Measurements from ENCODE around the gene COL5A2. TPM values are rescaled to one million over a fixed set of nuclear protein-coding genes. Genes with fewer than 3 reads are reported as not detected.

COL5A2 gene
- total RNA-seq, 1 donor, result 0.94 TPM

DNA sequence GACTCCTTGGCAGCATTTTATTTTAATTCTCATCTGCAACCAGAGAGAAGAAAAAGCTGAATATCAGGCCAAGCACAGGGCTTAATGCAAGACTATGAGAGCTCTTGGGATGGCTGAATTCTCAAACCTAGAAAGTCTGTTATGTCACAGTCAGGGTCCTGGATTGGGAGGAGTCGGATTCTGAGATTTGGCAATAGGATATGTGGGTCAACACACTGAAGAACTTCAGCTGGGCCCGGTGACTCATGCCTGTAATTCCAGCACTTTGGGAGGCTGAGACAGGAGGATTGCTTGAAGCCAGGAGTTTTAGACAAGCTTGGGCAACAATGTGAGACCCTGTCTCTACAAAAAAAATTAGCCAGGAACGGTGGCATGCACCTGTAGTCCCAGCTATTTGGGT is 103.0 kb downstream of the COL5A2 start:
- H3K4me1 ChIP-seq (ENCODE audit: insufficient read depth, low read length), result no peaks in the 10 kb centered on the region
- H3K4me3 ChIP-seq (ENCODE audit: low read length), result no peak overlapping the region
- no peaks in the 10 kb centered on the region for H3K9me3 ChIP-seq (ENCODE audit: low read depth, low read length)
- H3K27me3 ChIP-seq (ENCODE audit: insufficient read depth, low read length), result no peaks in the 10 kb centered on the region

DNA sequence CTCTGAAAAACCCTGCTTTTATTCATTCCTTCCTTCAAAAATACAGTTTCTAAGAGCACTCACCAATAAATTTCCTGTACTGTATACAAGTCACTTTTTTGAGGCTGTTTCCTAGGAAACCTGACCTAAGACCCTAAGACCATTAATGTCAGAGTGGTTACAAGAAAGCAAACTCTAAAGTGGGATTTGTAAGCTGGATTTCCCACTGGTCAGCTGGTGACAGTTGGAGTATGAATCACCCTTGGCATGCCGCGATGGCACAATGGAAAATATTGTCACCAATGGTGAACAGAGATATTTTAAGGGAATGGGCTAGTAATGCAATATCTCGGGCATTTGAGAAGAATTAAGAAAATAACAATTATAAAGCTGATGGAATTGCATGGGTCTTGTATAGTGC is 103.4 kb downstream of the COL5A2 start:
- no peaks in the 10 kb centered on the region for H3K4me1 ChIP-seq (ENCODE audit: insufficient read depth, low read length)
- H3K4me3 ChIP-seq (ENCODE audit: low read length), result no peak overlapping the region
- no peaks in the 10 kb centered on the region for H3K9me3 ChIP-seq (ENCODE audit: low read depth, low read length)
- H3K27me3 ChIP-seq (ENCODE audit: insufficient read depth, low read length), result no peaks in the 10 kb centered on the region

DNA sequence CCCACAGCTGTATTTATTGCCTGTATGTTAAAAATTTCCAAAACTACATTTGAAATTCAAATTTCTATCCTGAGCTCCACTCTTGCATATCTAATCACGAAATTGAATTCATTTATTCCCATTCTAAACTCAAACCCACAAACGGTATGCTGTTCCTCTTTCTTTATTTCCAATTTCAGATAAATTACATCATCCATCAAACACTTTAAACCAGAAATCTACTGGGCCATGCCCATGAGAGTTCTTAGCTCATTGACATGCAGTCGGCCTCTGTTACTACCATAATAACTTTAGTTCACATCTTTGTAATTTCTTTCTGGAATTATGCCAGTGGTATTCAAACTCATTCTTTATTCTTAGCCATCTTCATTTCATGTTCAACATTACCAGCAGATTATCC is 105.1 kb downstream of the COL5A2 start:
- no peak overlapping the region for H3K4me3 ChIP-seq (ENCODE audit: low read length)

DNA sequence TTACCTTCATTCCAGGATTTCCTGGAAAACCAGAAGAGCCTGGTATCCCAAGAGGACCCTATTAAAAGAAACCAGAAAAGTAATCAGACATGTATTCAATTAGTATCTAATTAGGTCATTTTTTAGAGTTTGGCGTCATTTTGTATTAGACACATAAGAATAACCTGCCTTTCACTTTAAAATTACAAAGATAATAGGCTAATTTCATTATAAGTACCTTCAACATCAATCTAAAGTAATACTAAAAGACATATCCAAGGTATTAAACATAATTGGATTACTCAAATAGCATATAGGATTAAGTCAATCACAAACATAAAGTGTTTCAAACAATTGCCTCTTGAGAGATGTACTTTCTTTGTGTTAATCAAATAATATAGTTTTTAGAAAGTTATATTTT is 107.5 kb downstream of the COL5A2 start:
- no peaks in the 10 kb centered on the region for H3K4me1 ChIP-seq (ENCODE audit: insufficient read depth, low read length)
- no peaks in the 10 kb centered on the region for H3K27me3 ChIP-seq (ENCODE audit: insufficient read depth, low read length)
- H3K4me3 ChIP-seq (ENCODE audit: low read length), result no peak overlapping the region
- H3K9me3 ChIP-seq (ENCODE audit: low read depth, low read length), result no peaks in the 10 kb centered on the region

More for the DNA sequence above, 105.1 kb downstream of the COL5A2 start:
- H3K27me3 ChIP-seq (ENCODE audit: insufficient read depth, low read length), result no peaks in the 10 kb centered on the region
- no peaks in the 10 kb centered on the region for H3K9me3 ChIP-seq (ENCODE audit: low read depth, low read length)
- no peaks in the 10 kb centered on the region for H3K4me1 ChIP-seq (ENCODE audit: insufficient read depth, low read length)

DNA sequence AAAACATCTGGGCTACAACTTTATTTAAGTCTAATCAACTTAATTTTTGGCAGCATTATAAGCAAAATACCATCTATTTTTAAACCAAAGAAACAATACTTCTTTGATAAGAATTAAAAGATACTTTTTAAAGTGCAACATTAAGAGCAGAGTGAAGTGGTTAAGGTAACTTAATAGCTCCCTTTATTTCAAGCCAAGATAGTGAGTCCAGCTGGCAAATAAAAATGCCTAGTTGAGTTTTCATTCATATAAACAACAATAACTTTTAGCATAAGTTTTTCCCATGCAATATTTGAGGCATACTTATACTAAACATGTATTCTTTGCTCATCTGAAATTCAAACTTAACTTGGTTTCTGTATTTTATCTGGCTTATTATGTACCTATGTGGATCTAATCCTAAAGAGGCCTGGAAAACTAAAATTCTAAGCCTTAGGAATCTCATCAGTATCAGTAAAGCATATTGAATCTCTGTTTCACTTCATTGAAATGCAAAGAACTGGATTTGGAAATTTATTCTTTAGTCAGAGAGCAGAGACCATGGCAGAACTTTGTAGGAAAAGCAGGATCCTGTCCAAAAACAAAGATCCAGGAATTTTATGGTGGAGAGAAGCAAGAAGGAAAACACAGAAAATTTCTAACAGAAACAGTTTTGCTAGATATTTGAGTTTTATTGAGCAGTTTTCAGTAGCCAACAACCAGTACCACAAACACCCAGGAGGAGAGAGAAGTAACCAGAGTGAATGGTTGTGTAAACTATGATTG is 109.5 kb downstream of the COL5A2 start:
- no peaks in the 10 kb centered on the region for H3K4me1 ChIP-seq (ENCODE audit: insufficient read depth, low read length)
- no peaks in the 10 kb centered on the region for H3K27me3 ChIP-seq (ENCODE audit: insufficient read depth, low read length)
- H3K9me3 ChIP-seq (ENCODE audit: low read depth, low read length), result no peaks in the 10 kb centered on the region
- no peak overlapping the region for H3K4me3 ChIP-seq (ENCODE audit: low read length)

DNA sequence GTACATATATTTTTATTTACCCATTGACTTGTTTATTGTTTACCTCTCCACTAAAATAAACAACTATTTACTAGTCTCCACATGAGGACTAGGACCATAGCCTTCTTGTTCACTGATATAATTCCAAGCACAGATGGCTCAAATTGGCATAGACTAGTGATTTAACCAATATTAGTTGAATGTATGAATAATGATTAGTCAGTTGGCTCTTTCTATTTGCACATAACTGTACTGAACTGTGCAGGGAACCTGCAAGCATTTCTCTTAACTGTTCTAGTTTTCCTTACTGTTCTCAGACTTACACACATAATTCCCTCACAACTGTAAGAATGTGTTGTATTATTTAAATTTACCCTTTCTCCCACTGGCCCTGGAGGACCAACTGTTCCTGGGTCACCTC is 113.5 kb downstream of the COL5A2 start:
- H3K4me3 ChIP-seq (ENCODE audit: low read length), result no peak overlapping the region
- H3K9me3 ChIP-seq (ENCODE audit: low read depth, low read length), result no peaks in the 10 kb centered on the region
- no peaks in the 10 kb centered on the region for H3K4me1 ChIP-seq (ENCODE audit: insufficient read depth, low read length)
- H3K27me3 ChIP-seq (ENCODE audit: insufficient read depth, low read length), result no peaks in the 10 kb centered on the region

DNA sequence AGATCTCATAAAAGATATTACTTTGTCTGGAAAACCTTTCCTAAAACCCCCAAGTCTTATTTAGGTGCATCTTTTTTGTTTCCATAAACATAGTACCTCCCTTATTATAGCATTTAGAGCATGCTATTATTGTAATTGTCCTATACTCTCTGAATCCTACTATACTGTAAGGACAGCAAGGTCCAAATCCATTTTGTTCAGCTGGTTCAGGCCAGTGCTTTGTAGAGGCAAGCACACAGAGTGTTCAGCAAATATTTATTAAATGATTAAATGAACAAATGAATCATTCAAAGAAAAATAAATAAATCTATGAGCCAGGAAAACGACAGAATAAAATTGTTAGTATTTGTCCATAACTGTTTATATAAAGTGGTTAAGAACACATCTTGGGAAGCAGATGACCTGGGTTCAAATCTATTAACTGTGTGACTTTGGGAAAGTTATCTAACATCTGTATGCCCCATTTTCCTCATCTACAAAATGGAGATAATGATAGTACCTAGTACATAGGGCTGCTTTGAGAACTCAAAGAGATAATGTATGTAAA is 119.4 kb downstream of the COL5A2 start:
- no peaks in the 10 kb centered on the region for H3K27me3 ChIP-seq (ENCODE audit: insufficient read depth, low read length)
- H3K4me1 ChIP-seq (ENCODE audit: insufficient read depth, low read length), result no peaks in the 10 kb centered on the region
- no peaks in the 10 kb centered on the region for H3K9me3 ChIP-seq (ENCODE audit: low read depth, low read length)
- H3K4me3 ChIP-seq (ENCODE audit: low read length), result no peak overlapping the region

DNA sequence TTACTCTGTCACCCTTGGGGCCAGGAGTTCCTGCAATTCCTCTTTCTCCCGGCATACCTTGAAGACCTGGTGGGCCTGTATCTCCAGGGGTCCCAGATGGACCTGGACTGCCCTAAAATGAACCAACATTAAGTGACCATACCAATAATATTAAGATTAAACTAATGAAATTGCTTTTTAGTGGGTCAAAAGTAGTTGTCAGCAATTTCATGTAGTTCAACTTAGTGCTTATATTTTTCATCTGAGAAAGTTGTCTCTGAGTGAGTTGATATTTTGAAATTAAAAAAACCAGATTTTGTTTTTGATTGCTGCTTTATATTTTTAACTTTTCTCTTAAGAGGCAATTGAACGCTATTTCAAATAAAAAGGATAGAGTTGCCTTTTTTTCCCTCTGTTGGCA is 122.2 kb downstream of the COL5A2 start:
- Histone ChIP-seq H3K4me1 (ENCODE audit: insufficient read depth, low read length) (no peaks in the 10 kb centered on the region), H3K4me3 (ENCODE audit: low read length) (no peak overlapping the region), H3K27me3 (ENCODE audit: insufficient read depth, low read length) (no peaks in the 10 kb centered on the region), H3K9me3 (ENCODE audit: low read depth, low read length) (no peaks in the 10 kb centered on the region)

DNA sequence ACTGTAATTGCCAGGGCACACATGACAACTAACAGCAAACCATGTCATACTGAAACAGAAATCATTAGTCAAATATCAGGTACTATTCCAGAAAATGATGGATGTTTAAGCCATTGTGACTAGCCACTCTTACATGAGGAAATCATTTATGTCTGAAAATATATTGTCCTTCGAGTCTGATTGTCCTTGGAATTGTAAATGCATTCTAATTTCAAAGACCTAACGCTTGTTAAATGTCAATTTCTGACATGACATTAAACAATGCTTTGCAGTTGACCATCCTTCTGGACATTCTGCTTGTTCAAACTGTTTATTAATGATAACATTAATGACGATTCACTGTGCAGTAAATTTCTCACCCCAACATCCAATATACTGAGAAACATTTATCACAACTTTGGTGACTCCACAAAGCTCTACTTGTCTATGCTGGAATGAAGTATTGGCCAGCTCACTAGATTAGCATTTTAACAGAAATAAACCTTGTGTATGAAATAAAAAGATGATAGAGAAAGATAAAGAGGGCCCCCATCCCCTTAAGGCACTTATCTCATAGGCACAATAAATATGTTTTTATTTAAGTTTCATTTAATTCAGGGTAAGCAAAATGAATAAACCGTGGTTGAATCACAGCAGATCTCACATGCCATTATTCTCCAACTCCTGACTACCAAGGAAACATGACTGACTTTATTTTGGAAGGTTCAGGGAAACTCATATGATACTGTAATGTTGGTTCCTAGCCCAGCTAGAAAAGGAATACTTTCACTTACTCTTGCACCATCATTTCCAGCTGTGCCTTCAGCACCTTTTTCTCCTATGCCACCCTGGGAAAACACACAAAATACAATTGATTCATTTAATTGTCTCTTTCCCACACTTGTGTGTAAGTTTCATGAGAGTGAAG is 123.1 kb downstream of the COL5A2 start:
- Histone ChIP-seq H3K4me3 (ENCODE audit: low read length) (no peak overlapping the region), H3K9me3 (ENCODE audit: low read depth, low read length) (no peaks in the 10 kb centered on the region), H3K4me1 (ENCODE audit: insufficient read depth, low read length) (no peaks in the 10 kb centered on the region), H3K27me3 (ENCODE audit: insufficient read depth, low read length) (no peaks in the 10 kb centered on the region)

DNA sequence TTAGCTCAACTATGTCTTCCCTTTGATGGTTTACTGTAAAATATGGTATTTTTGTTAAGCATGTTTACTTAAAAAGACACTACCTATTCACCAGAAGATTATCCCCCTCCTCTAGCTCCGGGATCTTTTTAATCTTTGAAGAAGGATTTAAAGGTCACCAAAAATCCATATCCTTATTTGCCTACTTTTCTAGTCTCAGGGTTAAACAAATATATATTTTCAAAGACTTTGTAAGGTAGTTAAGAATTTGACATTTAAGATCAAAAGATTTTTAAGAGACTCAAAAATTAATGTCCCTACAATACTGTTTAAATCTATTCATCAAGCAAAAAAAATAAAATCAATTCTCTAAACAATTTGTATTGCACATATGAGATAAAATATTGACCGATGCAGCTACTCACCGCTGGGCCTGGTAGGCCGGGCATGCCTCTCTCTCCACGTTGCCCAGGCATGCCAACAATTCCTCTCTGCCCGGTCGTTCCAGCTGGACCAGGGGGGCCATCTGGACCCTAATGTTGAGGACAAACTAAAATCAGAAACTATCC is 129.3 kb downstream of the COL5A2 start:
- Histone ChIP-seq H3K9me3 (ENCODE audit: low read depth, low read length) (no peaks in the 10 kb centered on the region), H3K4me1 (ENCODE audit: insufficient read depth, low read length) (no peaks in the 10 kb centered on the region), H3K4me3 (ENCODE audit: low read length) (no peak overlapping the region)

DNA sequence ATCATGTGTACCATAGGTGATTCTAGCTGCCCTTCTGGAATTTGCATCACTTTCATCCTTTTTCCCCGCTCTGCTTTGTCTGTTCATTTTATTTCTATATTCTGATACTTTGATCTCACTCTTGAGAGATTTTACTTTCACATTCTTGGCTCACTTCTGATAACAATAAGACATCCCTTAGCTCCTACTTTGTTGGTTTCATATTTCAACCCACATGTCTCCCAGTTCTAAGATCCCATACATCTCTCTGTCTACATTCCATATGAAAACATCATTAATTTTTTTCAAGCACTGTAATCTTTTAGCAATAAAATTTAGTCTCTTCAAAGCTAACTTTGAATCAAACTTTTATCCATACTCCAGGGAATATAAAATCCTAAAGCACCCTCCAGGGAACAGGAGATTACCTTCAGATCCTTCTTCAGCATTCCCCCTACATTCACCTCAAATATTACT is 129.8 kb downstream of the COL5A2 start:
- H3K4me3 ChIP-seq (ENCODE audit: low read length), result no peak overlapping the region
- no peaks in the 10 kb centered on the region for H3K27me3 ChIP-seq (ENCODE audit: insufficient read depth, low read length)
- H3K4me1 ChIP-seq (ENCODE audit: insufficient read depth, low read length), result no peaks in the 10 kb centered on the region
- H3K9me3 ChIP-seq (ENCODE audit: low read depth, low read length), result no peaks in the 10 kb centered on the region

More for the DNA sequence above, 129.3 kb downstream of the COL5A2 start:
- no peaks in the 10 kb centered on the region for H3K27me3 ChIP-seq (ENCODE audit: insufficient read depth, low read length)

DNA sequence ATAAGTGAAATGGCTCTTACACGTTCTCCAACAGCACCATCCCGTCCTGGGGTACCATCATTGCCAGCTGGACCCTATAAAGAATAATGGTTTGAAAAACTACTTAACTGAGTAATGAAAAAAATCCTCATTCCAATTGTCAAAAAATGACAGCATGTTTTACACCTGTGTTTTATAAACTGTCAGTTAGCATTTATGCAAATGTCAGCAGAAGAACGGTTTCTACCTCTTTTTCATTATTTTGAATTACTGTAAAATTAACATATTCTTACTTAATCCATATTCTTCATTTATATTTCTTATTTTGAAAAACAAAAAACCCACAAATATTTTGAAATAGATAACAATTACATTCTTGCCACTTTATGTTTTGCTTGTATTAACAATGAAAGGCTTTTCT is 131.4 kb downstream of the COL5A2 start:
- no peak overlapping the region for H3K4me3 ChIP-seq (ENCODE audit: low read length)

DNA sequence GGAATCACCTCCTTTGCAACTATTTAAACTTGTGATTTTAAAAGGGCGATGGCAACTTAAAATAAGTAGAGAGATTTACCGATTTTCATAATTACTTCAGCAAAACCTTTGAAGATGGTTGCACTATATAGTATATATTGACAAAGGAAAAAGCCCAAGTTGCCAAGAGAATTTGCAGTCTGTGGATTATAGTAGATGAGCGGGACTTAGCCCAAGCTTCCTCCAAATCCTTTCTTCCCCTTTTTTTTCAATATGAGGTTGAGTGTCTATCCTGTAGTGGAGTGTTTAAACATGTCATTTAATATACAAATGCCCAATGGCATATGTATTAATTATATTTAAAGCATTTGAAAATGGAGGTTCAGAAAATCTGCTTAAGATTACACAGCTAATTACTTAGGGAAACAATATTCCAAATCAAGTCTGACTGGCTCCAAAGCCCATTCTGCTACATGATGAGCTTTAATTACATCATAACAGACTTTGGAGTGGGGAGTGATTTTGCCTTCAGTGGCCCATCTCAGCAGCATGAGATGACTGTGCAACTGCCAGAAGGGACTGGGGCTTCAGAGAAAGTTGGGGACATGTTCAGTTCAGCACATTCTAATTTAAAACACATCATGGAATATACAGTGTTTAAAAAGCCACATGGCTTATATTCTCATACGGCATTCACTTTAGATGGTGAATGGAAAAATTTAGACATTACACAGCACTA is 132.2 kb downstream of the COL5A2 start:
- H3K4me3 ChIP-seq (ENCODE audit: low read length), result no peak overlapping the region
- H3K4me1 ChIP-seq (ENCODE audit: insufficient read depth, low read length), result no peaks in the 10 kb centered on the region
- H3K27me3 ChIP-seq (ENCODE audit: insufficient read depth, low read length), result no peaks in the 10 kb centered on the region
- H3K9me3 ChIP-seq (ENCODE audit: low read depth, low read length), result no peaks in the 10 kb centered on the region

More for the DNA sequence above, 131.4 kb downstream of the COL5A2 start:
- Histone ChIP-seq H3K9me3 (ENCODE audit: low read depth, low read length) (no peaks in the 10 kb centered on the region), H3K27me3 (ENCODE audit: insufficient read depth, low read length) (no peaks in the 10 kb centered on the region), H3K4me1 (ENCODE audit: insufficient read depth, low read length) (no peaks in the 10 kb centered on the region)

DNA sequence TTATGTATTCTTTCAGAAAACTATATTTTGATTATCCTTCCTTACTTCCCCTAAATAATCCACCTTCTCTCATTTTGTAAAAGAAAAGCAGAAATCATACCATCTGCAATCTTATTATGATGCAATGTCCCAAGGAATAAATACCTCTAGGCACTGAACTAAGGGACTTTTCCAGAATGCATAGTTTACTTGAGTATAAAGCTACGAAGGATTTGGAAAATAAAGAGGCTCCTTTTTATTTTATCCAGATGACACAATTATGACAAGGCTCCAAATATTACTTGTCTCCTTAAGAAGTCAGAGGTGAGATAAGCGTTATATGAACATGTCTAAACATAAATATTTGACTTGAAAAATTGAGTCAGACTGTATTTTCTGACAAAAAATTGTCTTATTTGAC is 133.2 kb downstream of the COL5A2 start:
- H3K27me3 ChIP-seq (ENCODE audit: insufficient read depth, low read length), result no peaks in the 10 kb centered on the region
- no peak overlapping the region for H3K4me3 ChIP-seq (ENCODE audit: low read length)
- H3K4me1 ChIP-seq (ENCODE audit: insufficient read depth, low read length), result no peaks in the 10 kb centered on the region
- H3K9me3 ChIP-seq (ENCODE audit: low read depth, low read length), result no peaks in the 10 kb centered on the region
